Upper lobe of right lung (tissue), 1 donor: Measurements from ENCODE around the gene CLCN2. TPM values are rescaled to one million over a fixed set of nuclear protein-coding genes. Genes with fewer than 3 reads are reported as not detected.

Experiments
- ATAC-seq: fragments of 200-7000 bp; cut with Tn5 transposase; one replicate; pipeline ENCODE4 v1.9.1; 2020; ENCODE audit warnings: mild to moderate bottlenecking, moderate library complexity
- DNase-seq: peaks from one replicate; pipeline ENCODE4 v3.0.0-alpha.2; 2020
- H3K27ac ChIP-seq: fragments of 200-600 bp; one replicate; pipeline ENCODE4 v1.8.0; 2022
- H3K27me3 ChIP-seq: fragments of 200-600 bp; one replicate; pipeline ENCODE4 v1.8.0; 2022; ENCODE audit warnings: mild to moderate bottlenecking
- H3K36me3 ChIP-seq: fragments of 200-600 bp; one replicate; pipeline ENCODE4 v1.8.0; 2022
- H3K4me1 ChIP-seq: fragments of 200-600 bp; one replicate; pipeline ENCODE4 v1.8.0; 2022
- H3K4me3 ChIP-seq: fragments of 200-600 bp; one replicate; pipeline ENCODE4 v1.8.0; 2022; ENCODE audit warnings: mild to moderate bottlenecking
- H3K9me3 ChIP-seq: fragments of 200-600 bp; one replicate; pipeline ENCODE4 v1.8.0; 2022
- intact Hi-C: fragments of 100-400 bp; cut with DNase I; formaldehyde crosslinking; loops from one replicate; pipeline ENCODE4 v1.11.0; 2022
- total RNA-seq: library from RNA; stranded (reverse); fragmentation: NEBNext Ultra II Directional; extraction: Animal tissue kit (Norgen Biotek cat#: 25700); gene quantifications from one replicate; pipeline ENCODE4 v1.2.1, GENCODE V29; 2021
- TF ChIP-seq, protein P1 (sequence below): fragments of 200-600 bp; IDR thresholded peaks from one replicate; pipeline ENCODE4 v1.8.0; 2022; ENCODE audit warnings: antibody characterized with exemption
- donor health status: DM: no; HTN: yes; CAD: no; lungs with severe emphysema.

The CLCN2 gene
- total RNA-seq, 1 donor from 2014 or later = 3.8 TPM

- ATAC-seq = no peak
- TF ChIP-seq, protein P1, sequence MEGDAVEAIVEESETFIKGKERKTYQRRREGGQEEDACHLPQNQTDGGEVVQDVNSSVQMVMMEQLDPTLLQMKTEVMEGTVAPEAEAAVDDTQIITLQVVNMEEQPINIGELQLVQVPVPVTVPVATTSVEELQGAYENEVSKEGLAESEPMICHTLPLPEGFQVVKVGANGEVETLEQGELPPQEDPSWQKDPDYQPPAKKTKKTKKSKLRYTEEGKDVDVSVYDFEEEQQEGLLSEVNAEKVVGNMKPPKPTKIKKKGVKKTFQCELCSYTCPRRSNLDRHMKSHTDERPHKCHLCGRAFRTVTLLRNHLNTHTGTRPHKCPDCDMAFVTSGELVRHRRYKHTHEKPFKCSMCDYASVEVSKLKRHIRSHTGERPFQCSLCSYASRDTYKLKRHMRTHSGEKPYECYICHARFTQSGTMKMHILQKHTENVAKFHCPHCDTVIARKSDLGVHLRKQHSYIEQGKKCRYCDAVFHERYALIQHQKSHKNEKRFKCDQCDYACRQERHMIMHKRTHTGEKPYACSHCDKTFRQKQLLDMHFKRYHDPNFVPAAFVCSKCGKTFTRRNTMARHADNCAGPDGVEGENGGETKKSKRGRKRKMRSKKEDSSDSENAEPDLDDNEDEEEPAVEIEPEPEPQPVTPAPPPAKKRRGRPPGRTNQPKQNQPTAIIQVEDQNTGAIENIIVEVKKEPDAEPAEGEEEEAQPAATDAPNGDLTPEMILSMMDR = no peak
- intact Hi-C loops = no loop called here
- Histone ChIP-seq H3K27me3 (no peaks in the 10 kb centered on the region), H3K36me3 (no peaks in the 10 kb centered on the region), H3K27ac (no peak overlapping the region), H3K4me3 (no peak overlapping the region), H3K9me3 (no peaks in the 10 kb centered on the region), H3K4me1 (no peaks in the 10 kb centered on the region)
- no peak for DNase-seq
Observed at GRCh38 chr3:184395320-184395660, 33.9 kb upstream of the CLCN2 start.

DNA sequence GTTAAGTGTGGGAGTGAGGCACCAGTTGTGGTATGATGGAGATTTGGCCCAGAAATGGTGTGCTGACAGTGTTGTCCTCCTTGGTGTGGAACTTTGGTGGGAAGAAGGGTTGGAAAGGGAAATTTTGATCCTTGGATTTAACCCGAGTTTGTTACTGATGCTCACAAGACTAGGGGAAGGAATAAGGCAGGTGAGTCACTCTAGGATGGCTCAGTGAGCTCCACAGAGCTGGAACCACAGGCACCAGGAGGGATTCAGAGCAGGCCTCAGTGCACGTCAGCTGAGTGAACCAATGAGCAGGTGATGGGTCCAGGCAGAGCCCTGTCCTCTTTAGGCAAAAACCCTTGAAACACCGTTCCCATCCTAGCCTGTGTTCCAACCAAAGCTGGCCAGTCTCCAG is 29.9 kb upstream of the CLCN2 start:
- Histone ChIP-seq H3K36me3 (no peaks in the 10 kb centered on the region), H3K4me1 (no peaks in the 10 kb centered on the region), H3K4me3 (no peak overlapping the region), H3K27me3 (no peaks in the 10 kb centered on the region), H3K9me3 (no peaks in the 10 kb centered on the region), H3K27ac (no peak overlapping the region)
- TF ChIP-seq, protein P1 = no peak
- no peak for DNase-seq
- intact Hi-C loops = no loop called here
- ATAC-seq = no peak

DNA sequence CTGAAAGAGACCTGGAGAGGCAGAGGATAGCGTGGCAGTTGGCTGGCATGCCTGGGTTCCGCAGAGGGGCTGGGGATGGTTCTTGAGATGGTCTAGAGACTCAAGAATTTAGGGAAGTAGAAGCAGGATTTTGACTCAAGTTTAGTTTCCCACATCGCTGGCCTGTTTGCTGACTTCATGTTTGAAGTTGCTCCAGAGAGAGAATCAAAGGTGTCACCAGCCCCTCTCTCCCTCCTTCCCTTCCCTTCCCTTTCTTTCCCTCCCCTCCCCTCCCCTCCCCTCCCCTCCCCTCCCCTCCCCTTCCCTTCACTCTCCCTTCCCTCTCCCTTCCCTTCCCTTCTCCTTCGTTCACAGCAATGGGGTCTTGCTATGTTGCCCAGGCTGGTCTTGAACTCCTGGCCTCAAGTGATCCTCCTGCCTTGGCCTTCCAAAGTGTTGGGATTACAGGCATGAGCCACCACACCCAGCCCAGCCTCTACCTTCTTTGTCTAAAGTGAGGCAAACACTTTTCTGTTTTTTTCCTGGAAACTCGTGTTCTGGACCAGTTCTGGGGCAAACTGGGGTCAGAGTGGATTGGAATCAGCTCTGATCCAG is 28.6 kb upstream of the CLCN2 start:
- H3K27me3 ChIP-seq = no peaks in the 10 kb centered on the region
- ATAC-seq (no peak), DNase-seq (no peak)
- H3K36me3 ChIP-seq = no peaks in the 10 kb centered on the region
- H3K9me3 ChIP-seq = no peaks in the 10 kb centered on the region
- intact Hi-C loops = no loop called here
- H3K4me3 ChIP-seq = no peak overlapping the region
- H3K27ac ChIP-seq = no peak overlapping the region
- TF ChIP-seq, protein P1 = no peak
- H3K4me1 ChIP-seq = no peaks in the 10 kb centered on the region

DNA sequence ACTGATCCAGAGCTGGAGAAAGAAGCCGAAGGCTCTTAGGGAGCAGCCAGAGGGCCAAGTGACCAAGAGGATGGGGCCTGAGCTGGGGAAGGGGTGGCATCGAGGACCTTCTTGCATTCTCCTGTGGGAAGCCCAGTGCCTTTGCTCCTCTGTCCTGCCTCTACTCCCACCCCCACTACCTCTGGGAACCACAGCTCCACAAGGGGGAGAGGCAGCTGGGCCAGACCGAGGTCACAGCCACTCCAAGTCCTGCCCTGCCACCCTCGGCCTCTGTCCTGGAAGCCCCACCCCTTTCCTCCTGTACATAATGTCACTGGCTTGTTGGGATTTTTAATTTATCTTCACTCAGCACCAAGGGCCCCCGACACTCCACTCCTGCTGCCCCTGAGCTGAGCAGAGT is 28.0 kb upstream of the CLCN2 start:
- no peak for ATAC-seq
- TF ChIP-seq, protein P1 = no peak
- Histone ChIP-seq H3K4me3 (no peak overlapping the region), H3K36me3 (no peaks in the 10 kb centered on the region), H3K9me3 (no peaks in the 10 kb centered on the region), H3K27me3 (no peaks in the 10 kb centered on the region), H3K27ac (no peak overlapping the region), H3K4me1 (no peaks in the 10 kb centered on the region)
- intact Hi-C loops = no loop called here
- DNase-seq = no peak

DNA sequence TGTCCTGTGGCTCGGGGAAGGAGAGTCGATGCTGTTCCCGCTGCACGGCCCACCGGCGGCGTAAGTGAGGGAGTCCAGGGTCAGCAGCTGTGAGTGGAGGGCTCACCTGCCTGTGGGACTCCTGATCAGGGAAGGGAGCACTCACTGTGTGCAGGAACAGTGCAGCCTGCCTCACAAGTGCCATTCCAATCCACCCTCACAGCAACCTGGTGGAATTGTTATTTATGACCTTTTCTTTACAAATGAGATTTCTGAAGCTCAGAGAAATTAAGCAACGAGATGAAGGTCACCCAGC is 27.5 kb upstream of the CLCN2 start:
- H3K27ac ChIP-seq = no peak overlapping the region
- H3K4me3 ChIP-seq = no peak overlapping the region
- DNase-seq (no peak), ATAC-seq (no peak)
- H3K4me1 ChIP-seq = no peaks in the 10 kb centered on the region
- intact Hi-C loops = no loop called here
- H3K36me3 ChIP-seq = no peaks in the 10 kb centered on the region
- no peaks in the 10 kb centered on the region for H3K9me3 ChIP-seq
- H3K27me3 ChIP-seq = no peaks in the 10 kb centered on the region
- TF ChIP-seq, protein P1 = no peak
